Mesenteric fat pad (tissue), 1 donor: ENCODE data around the gene ARPC1A. TPM values are rescaled to one million over a fixed set of nuclear protein-coding genes. Genes with fewer than 3 reads are reported as not detected.
"Not testable (repeated sequence)": the region's sequence is repeated elsewhere in the genome, so short reads cannot be mapped to it uniquely, and the experiment has no call there.

Experiments used
- DNase-seq: peaks from one replicate; pipeline ENCODE4 v3.0.0-alpha.2; 2020; ENCODE audit warnings: low spot score
- total RNA-seq: library from RNA; stranded (reverse); fragmentation: NEBNext Ultra II Directional; extraction: Animal tissue kit (Norgen Biotek cat#: 25700); gene quantifications from one replicate; pipeline ENCODE4 v1.2.1, GENCODE V29; 2021
- donor health status: DM: yes; HTN: yes; CAD: no.

Gene ARPC1A
- total RNA-seq, 1 donor from 2014 or later: 109 TPM

GRCh38 chr7:99407872-99408378 lies 82.2 kb downstream of the ARPC1A start:
- peak; percentile 93 for DNase-seq

- peak; percentile 97 for DNase-seq
Observed at GRCh38 chr7:99408379-99409191, 82.9 kb downstream of the ARPC1A start, which contains the start of the genes BUD31 and PDAP1. BUD31 (plus strand) TSS chr7:99408969; CDS start chr7:99411093, 2,124 bp downstream. PDAP1 (minus strand) TSS chr7:99408597; CDS start chr7:99408548, 49 bp downstream.

GRCh38 chr7:99409192-99409572 lies 83.5 kb downstream of the ARPC1A start:
- DNase-seq: no peak

- no peak for DNase-seq
Observed at GRCh38 chr7:99409806-99410205, 84.1 kb downstream of the ARPC1A start.

GRCh38 chr7:99410635-99411034 lies 84.9 kb downstream of the ARPC1A start:
- no peak for DNase-seq

GRCh38 chr7:99415513-99416127 lies 89.9 kb downstream of the ARPC1A start:
- not testable (repeated sequence) for DNase-seq

Other genes with a start within 250 kb of the ARPC1A start
- gene SMURF1, start 181.8 kb upstream of the ARPC1A start, total RNA-seq: 31.2 TPM
- not detected for gene KPNA7, start 117.8 kb upstream of the ARPC1A start, total RNA-seq
- not detected for gene MYH16, start 53.1 kb upstream of the ARPC1A start, total RNA-seq
- 159 TPM for gene ARPC1B, start 48.8 kb downstream of the ARPC1A start, total RNA-seq
- 88.8 TPM for gene PDAP1, start 82.7 kb downstream of the ARPC1A start, total RNA-seq
- gene BUD31, start 83.1 kb downstream of the ARPC1A start, total RNA-seq: 68.2 TPM
- 11.7 TPM for gene PTCD1, start 112.9 kb downstream of the ARPC1A start, total RNA-seq
- gene CPSF4, start 113.0 kb downstream of the ARPC1A start, total RNA-seq: 54.7 TPM
- gene ATP5MF, start 140.3 kb downstream of the ARPC1A start, total RNA-seq: 256 TPM
- gene ZNF789, start 147.0 kb downstream of the ARPC1A start, total RNA-seq: 7.8 TPM
- gene ZNF394, start 174.4 kb downstream of the ARPC1A start, total RNA-seq: 24.4 TPM
- gene ZKSCAN5, start 178.8 kb downstream of the ARPC1A start, total RNA-seq: 5.7 TPM
- gene FAM200A, start 226.2 kb downstream of the ARPC1A start, total RNA-seq: 2.5 TPM
- 78.2 TPM for gene ZNF655, start 232.7 kb downstream of the ARPC1A start, total RNA-seq